ENCODE measurements around the gene RNF208.

RNF208 gene

DNA sequence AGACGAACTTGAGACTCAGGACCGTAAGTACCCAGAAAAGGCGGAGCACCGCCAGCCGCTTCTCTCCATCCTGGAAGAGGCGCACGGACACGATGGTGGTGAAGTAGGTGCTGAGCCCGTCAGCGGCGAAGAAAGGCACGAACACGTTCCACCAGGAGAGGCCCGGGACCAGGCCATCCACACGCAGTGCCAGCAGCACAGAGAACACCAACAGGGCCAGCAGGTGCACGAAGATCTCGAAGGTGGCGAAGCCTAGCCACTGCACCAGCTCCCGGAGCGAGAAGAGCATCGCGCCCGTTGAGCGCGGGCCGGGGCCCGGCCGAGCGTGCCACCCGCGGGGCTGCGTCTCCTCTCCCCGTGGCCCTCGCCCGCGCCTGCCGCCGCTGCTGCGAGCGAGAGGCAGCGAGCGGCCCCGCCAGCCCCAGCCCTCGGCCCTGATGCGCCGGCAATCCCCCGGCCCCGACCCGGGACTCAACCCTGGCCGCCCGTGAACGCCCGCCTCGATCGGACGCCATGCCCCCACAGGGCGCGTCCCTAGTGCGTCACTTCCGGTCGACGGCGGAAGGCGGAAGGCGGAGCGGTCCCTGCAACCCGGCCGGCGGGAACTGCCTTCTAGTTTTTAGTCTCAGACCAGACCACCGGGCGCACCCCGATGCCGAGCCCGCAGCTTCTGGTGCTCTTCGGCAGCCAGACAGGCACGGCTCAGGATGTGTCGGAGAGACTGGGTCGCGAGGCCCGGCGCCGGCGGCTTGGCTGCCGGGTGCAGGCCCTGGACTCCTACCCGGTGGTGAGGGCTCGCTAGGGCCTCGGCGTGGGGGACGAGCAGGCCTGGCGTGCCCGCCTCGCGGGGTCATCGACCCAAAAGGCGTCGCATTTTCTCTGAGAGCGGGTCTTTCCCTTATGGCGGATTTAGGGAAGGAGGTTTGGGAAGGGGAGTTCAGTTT lies 16.6 kb downstream of the RNF208 start, which contains the start of the genes NDOR1 and TMEM203:
NDOR1 (plus strand) TSS at position 575 of the 944 bp plus-strand sequence; CDS start at position 653, 78 bp downstream.
TMEM203 (minus strand) TSS at position 523 of the 944 bp plus-strand sequence; CDS start at position 289, 234 bp downstream.
- ChIA-PET CTCF (interaction anchor here (1.0 to 3.9 kb wide), 7 partner anchors 16 to 57 kb away, joined by 3 to 18 read pairs (median 7); partner anchors contain the start of genes ANAPC2, CYSRT1, RNF224 and SSNA1), POLR2A (interaction anchor here (0.6 to 1.0 kb wide), 2 partner anchors 18 to 37 kb away, joined by 3 to 5 read pairs; no protein-coding TSS in a partner anchor)
- DNase-seq (ENCODE audit: extremely low spot score): peak; percentile 96
- TF ChIP-seq, protein P1, sequence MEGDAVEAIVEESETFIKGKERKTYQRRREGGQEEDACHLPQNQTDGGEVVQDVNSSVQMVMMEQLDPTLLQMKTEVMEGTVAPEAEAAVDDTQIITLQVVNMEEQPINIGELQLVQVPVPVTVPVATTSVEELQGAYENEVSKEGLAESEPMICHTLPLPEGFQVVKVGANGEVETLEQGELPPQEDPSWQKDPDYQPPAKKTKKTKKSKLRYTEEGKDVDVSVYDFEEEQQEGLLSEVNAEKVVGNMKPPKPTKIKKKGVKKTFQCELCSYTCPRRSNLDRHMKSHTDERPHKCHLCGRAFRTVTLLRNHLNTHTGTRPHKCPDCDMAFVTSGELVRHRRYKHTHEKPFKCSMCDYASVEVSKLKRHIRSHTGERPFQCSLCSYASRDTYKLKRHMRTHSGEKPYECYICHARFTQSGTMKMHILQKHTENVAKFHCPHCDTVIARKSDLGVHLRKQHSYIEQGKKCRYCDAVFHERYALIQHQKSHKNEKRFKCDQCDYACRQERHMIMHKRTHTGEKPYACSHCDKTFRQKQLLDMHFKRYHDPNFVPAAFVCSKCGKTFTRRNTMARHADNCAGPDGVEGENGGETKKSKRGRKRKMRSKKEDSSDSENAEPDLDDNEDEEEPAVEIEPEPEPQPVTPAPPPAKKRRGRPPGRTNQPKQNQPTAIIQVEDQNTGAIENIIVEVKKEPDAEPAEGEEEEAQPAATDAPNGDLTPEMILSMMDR (IDR thresholded peaks at IDR 0.05; ENCODE audit: control extremely low read depth, extremely low read depth, low read depth, missing control alignments): no peak

DNA sequence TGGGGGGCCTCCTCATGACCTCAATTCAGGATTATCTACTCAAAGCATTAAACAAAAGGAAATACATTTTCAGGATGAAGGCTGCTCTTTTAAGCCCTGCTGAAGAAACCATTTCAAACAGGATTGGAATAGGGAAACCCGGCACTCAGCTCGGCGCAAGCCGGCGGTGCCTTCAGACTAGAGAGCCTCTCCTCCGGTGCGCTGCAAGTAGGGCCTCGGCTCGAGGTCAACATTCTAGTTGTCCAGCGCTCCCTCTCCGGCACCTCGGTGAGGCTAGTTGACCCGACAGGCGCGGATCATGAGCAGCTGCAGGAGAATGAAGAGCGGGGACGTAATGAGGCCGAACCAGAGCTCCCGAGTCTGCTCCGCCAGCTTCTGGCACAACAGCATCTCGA lies 17.3 kb downstream of the RNF208 start:
- ChIA-PET POLR2A (interaction anchor here (0.6 to 1.0 kb wide), 2 partner anchors 19 to 38 kb away, joined by 3 to 5 read pairs; no protein-coding TSS in a partner anchor), CTCF (interaction anchor here (1.3 to 3.9 kb wide), 7 partner anchors 9 to 75 kb away, joined by 3 to 18 read pairs (median 3); partner anchors contain the start of genes ANAPC2, CYSRT1, RNF224 and SSNA1)

GRCh38 chr9:137202966-137203365 lies 19.1 kb downstream of the RNF208 start:
- DNase-seq (ENCODE audit: extremely low spot score): no peak
- CTCF ChIA-PET: interaction anchor here (1.3 to 3.9 kb wide), 3 partner anchors 14 to 74 kb away, joined by 3 to 18 read pairs (median 3); partner anchors contain the start of genes ANAPC2 and SSNA1
- POLR2A ChIA-PET: interaction anchor here (0.7 kb wide), 1 partner anchor 398 kb away, joined by 3 read pairs; no protein-coding TSS in a partner anchor
- TF ChIP-seq, protein P1 (IDR thresholded peaks at IDR 0.05; ENCODE audit: control extremely low read depth, extremely low read depth, low read depth, missing control alignments): no peak

More for the DNA sequence above, 17.3 kb downstream of the RNF208 start:
- TF ChIP-seq, protein P1 (IDR thresholded peaks at IDR 0.05; ENCODE audit: control extremely low read depth, extremely low read depth, low read depth, missing control alignments): no peak
- DNase-seq (ENCODE audit: extremely low spot score): no peak

- no peak for DNase-seq (ENCODE audit: extremely low spot score)
- ChIA-PET POLR2A (interaction anchor here (0.6 to 1.5 kb wide), 10 partner anchors 12 to 115 kb away, joined by 3 to 8 read pairs (median 4); partner anchors contain the start of genes ANAPC2, MAN1B1, SSNA1 and TUBB4B), CTCF (interaction anchor here (0.7 to 3.9 kb wide), 11 partner anchors 11 to 172 kb away, joined by 3 to 18 read pairs (median 3); partner anchors contain the start of genes ANAPC2, RNF224 and SSNA1)
- TF ChIP-seq, protein P1 (IDR thresholded peaks at IDR 0.05; ENCODE audit: control extremely low read depth, extremely low read depth, low read depth, missing control alignments): no peak
Observed at GRCh38 chr9:137201205-137201868, 20.7 kb downstream of the RNF208 start.

GRCh38 chr9:137200311-137201204 lies 21.5 kb downstream of the RNF208 start, which contains the start of gene TPRN:
Gene TPRN, minus strand, starts transcription at chr9:137200741. Its CDS starts 30 bp downstream, at chr9:137200711.
- TF ChIP-seq, protein P1 (IDR thresholded peaks at IDR 0.05; ENCODE audit: control extremely low read depth, extremely low read depth, low read depth, missing control alignments): no peak
- ChIA-PET POLR2A (interaction anchor here (0.6 to 1.5 kb wide), 10 partner anchors 12 to 114 kb away, joined by 3 to 8 read pairs (median 4); partner anchors contain the start of genes ANAPC2, MAN1B1, SSNA1 and TUBB4B), CTCF (interaction anchor here (0.7 to 1.5 kb wide), 10 partner anchors 10 to 172 kb away, joined by 3 to 7 read pairs (median 3); partner anchors contain the start of genes ANAPC2, RNF224 and SSNA1)
- DNase-seq (ENCODE audit: extremely low spot score): peak; percentile 100

All from GM10248 (cell line).